22Rv1 (cell line): ENCODE results near the gene PAQR8.

Experiments
- H3K27ac ChIP-seq: fragments of 450-650 bp; 2 replicates; pipeline ENCODE4 v1.5.1; 2017
- ZFX ChIP-seq: fragments of 450-650 bp; IDR thresholded peaks from 2 replicates; pipeline ENCODE4 v1.6.1; 2017; ENCODE audit warnings: antibody characterized with exemption, borderline replicate concordance
- TF ChIP-seq, protein P1 (sequence below): fragments of 450-650 bp; IDR thresholded peaks from 2 replicates; pipeline ENCODE4 v1.5.1; 2017; ENCODE audit warnings: mild to moderate bottlenecking

Gene PAQR8, protein sequence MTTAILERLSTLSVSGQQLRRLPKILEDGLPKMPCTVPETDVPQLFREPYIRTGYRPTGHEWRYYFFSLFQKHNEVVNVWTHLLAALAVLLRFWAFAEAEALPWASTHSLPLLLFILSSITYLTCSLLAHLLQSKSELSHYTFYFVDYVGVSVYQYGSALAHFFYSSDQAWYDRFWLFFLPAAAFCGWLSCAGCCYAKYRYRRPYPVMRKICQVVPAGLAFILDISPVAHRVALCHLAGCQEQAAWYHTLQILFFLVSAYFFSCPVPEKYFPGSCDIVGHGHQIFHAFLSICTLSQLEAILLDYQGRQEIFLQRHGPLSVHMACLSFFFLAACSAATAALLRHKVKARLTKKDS

DNA sequence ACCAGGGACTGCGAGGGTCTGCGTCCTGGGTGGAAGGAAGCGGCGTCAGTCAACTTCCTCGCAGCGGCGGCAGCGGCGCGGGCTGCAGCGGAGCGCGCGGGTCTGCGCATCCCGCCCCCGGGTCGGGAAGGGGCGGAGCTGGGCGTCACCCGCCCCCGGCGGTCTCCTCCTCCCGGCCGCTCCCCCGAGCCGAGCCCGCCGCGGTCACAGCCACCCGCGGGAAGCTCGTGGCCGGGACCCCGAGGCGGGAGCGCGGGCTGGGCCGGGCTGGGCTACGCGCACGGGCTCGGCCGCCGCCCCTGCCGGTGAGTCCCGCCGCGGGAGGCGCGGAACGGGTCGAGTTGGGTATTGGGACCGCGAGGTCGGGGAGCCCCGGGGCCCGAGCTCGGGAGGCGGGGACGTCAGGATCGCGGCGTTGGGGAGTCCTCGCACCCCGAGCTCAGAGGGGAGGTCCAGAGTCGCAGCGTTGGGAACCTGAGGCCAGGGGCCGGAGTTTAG, at the start of gene PAQR8:
PAQR8 (plus strand) TSS at position 207 of the 498 bp plus-strand sequence. CDS start 41,063 bp downstream, outside the sequence.
- H3K27ac ChIP-seq = no peak within 1 kb of the TSS; the same call in 1 of the 2 replicates
- TF ChIP-seq, protein P1, sequence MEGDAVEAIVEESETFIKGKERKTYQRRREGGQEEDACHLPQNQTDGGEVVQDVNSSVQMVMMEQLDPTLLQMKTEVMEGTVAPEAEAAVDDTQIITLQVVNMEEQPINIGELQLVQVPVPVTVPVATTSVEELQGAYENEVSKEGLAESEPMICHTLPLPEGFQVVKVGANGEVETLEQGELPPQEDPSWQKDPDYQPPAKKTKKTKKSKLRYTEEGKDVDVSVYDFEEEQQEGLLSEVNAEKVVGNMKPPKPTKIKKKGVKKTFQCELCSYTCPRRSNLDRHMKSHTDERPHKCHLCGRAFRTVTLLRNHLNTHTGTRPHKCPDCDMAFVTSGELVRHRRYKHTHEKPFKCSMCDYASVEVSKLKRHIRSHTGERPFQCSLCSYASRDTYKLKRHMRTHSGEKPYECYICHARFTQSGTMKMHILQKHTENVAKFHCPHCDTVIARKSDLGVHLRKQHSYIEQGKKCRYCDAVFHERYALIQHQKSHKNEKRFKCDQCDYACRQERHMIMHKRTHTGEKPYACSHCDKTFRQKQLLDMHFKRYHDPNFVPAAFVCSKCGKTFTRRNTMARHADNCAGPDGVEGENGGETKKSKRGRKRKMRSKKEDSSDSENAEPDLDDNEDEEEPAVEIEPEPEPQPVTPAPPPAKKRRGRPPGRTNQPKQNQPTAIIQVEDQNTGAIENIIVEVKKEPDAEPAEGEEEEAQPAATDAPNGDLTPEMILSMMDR = no peak
- TF ChIP-seq ZFX = no peak

DNA sequence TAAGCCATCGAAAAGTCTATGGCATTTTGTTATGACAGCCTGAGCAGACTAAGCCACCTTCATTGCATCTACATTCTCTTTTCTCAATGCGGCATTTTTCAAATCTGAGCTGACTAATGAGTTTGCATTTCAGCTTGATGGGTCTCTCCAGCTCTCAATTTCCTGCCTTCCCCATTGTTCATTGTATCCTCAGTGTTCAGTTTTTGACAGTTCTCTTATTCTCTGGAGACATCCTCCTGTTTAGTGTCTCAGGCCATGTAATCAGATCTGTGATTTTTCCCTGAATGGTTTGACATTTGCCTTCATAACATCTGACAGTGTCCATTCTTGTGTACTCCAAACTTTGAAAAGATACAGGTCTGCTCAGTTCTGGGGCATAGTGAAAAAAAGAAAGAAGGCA, 49.5 kb upstream of the PAQR8 start:
- H3K27ac ChIP-seq = no peak overlapping the region
- no peak for TF ChIP-seq ZFX
- TF ChIP-seq, protein P1 = no peak

DNA sequence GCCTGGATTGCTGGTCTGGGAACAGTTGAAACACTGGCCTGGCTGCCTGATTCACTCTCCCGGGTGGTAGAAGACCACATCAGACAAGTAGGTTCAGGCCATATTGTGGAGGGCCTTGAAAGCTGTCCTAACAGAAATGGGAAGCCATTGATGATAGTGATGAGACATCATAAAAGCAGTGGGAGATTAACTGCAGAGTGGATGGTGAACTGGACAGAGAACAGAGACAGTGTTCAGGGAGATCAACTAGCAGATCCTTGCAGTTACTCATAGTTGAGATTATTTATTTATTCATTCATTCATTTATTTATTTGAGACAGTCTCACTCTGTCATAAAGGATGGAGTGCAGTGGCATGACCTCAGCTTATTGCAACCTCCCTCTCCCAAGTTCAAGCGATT, 47.2 kb upstream of the PAQR8 start:
- H3K27ac ChIP-seq = no peak overlapping the region
- no peak for TF ChIP-seq ZFX
- TF ChIP-seq, protein P1 = no peak

DNA sequence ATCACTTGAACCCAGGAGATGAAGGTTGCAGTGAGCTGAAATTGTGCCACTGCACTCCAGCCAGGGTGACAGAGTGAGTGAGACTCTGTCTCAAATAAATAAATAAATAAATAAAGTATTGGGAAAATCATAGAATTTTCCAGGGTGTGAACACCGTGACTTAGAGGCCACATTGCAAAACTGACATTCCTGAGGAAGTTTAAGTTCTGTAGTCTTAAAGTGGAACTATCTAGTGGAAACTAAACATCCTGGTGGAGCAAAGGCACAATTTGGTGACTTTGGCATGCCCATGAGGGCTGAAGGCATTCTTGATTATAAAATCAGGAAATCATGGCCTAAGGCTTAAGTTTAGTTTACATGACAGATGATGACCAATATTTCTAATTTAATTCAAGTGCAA, 44.7 kb upstream of the PAQR8 start:
- TF ChIP-seq ZFX = no peak
- TF ChIP-seq, protein P1 = no peak
- H3K27ac ChIP-seq = no peak overlapping the region

DNA sequence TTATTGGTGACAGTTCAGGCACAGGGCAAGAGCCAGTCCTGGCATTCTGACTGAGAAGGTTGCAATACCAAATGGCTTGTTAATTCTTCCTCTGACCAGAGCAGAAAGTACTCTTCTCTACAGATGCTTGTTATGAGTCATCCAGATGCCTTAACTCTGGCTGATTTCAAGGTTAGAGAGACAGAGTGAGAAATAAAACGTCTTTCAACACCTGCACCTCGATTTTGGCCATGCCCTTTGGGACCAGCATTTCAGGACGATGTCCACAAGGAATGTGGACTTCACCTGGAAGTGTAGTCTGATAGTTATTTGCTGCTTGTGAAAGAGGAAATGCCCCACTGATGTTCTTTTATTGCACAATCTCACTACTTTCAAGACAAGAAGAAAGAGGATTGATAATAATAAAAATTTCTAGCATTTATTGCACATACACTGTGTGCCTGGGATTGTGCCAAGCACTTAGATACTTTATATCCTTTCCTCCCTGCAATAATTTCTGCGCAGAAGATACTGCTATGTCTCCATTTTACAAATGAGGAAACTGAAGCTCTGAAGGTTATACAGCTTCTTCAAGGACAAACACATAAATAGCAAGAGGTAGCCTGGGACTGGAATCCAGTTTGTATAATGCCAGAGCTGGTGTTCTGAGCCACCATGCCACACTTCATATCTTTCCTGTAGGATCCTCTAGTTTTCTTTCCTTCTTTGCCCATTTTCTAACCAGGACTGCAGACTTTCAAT, 43.9 kb upstream of the PAQR8 start:
- no peak overlapping the region for H3K27ac ChIP-seq
- TF ChIP-seq, protein P1 = no peak
- no peak for TF ChIP-seq ZFX

DNA sequence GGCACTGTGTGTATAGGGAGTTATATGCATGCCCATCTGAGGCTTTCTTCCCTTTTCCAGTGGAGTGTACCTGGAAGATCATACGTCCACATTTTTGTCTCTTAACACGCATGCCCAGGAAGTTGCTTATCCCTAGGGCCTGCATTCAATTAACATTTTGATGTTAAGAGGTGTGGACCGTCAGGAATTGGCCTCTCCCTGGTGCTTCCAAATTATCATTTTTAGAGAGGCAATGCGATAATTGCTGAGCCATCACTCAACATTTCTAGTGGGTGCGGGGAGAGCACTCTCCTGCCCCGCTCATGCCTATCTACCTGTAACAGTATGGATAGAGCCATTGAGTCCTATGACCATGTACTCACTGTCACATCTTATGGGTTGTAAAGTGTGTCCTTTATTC, 37.8 kb upstream of the PAQR8 start:
- TF ChIP-seq ZFX = no peak
- TF ChIP-seq, protein P1 = no peak

More for the DNA sequence above, 37.8 kb upstream of the PAQR8 start:
- H3K27ac ChIP-seq = no peak overlapping the region
